ENCODE measurements around the gene LMO7.

DNA sequence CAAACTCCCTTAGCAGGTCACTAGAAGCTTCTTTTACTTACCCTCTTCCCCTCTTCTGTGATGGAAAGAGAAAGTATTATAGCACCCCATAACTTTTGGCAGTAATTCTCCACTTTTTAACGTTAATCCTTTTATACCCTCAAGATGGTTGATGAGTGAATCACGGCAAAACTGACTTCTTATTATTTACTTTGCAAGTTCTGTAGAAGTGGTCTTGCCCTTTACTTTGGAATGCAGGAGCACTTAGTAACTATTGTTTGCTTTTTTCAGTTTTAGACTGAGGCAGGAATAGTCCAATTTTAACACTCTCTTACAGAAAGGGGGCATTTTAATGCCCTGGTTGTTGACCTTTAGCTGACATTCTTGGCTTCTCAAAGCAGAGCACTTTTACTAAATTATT is 260.1 kb downstream of the LMO7 start:
- TF ChIP-seq, protein P1, sequence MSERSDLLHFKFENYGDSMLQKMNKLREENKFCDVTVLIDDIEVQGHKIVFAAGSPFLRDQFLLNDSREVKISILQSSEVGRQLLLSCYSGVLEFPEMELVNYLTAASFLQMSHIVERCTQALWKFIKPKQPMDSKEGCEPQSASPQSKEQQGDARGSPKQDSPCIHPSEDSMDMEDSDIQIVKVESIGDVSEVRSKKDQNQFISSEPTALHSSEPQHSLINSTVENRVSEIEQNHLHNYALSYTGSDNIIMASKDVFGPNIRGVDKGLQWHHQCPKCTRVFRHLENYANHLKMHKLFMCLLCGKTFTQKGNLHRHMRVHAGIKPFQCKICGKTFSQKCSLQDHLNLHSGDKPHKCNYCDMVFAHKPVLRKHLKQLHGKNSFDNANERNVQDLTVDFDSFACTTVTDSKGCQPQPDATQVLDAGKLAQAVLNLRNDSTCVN (CRISPR knock-in tag; IDR thresholded peaks at IDR 0.05; ENCODE audit: borderline replicate concordance): no peak
- TF ChIP-seq SALL2 (CRISPR knock-in tag; IDR thresholded peaks at IDR 0.05) (no peak), ZNF780A (CRISPR knock-in tag; IDR thresholded peaks at IDR 0.05) (no peak), BRCA1 (CRISPR knock-in tag; IDR thresholded peaks at IDR 0.05) (no peak), TCF7 (IDR thresholded peaks at IDR 0.05; ENCODE audit: low read depth) (no peak)
- TF ChIP-seq, protein P2, sequence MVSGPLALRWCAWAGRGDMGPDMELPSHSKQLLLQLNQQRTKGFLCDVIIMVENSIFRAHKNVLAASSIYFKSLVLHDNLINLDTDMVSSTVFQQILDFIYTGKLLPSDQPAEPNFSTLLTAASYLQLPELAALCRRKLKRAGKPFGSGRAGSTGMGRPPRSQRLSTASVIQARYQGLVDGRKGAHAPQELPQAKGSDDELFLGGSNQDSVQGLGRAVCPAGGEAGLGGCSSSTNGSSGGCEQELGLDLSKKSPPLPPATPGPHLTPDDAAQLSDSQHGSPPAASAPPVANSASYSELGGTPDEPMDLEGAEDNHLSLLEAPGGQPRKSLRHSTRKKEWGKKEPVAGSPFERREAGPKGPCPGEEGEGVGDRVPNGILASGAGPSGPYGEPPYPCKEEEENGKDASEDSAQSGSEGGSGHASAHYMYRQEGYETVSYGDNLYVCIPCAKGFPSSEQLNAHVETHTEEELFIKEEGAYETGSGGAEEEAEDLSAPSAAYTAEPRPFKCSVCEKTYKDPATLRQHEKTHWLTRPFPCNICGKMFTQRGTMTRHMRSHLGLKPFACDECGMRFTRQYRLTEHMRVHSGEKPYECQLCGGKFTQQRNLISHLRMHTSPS (CRISPR knock-in tag; IDR thresholded peaks at IDR 0.05; ENCODE audit: low read depth): no peak

Measured in HepG2 (cell line).